ENCODE data around the gene WSCD2.

WSCD2 gene

DNA sequence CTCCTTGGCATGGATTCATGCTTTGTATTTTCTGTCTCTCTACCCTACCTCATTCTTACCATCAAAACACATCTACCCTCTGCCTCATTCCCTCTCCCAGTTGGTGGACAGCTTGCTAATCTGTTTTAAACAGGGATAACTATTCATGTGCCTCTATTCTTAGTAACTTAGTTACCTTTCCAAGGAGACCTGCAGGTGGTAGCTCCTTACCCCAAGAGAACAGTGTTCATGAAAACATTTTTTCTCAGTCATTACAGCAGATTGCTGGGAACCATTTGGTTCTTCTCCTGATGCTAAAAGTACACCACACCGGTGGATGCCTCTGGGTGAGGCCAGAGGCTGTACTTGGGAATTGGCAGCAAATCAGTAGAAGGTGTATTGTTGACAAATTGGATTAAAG, 137.0 kb downstream of the WSCD2 start:
- no peak for DNase-seq (ENCODE audit: low read depth in 2 of 2)

DNA sequence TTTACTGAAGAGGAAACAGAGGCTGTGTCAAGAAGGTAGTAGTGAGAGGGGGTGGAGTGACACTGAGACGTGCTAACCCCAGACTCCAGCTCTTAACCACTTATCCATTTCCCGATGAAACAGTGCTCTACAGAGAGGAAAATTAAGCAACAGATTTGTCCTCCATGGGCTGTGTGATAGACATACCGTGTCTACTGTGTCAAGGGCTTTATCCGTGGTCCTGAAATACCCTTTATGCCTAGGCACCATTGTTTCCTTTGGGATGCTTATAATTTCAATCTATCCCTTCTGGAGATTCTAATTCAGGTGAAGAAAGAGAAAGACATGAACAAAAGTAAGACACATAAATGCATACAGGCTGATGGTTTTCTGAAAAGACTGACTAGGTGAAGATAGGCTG, 138.4 kb downstream of the WSCD2 start:
- no peak for DNase-seq (ENCODE audit: low read depth in 2 of 2)

- no peak for DNase-seq (ENCODE audit: low read depth in 2 of 2)
These were observed 139.3 kb downstream of the WSCD2 start for GRCh38 chr12:108268397-108268796.

DNA sequence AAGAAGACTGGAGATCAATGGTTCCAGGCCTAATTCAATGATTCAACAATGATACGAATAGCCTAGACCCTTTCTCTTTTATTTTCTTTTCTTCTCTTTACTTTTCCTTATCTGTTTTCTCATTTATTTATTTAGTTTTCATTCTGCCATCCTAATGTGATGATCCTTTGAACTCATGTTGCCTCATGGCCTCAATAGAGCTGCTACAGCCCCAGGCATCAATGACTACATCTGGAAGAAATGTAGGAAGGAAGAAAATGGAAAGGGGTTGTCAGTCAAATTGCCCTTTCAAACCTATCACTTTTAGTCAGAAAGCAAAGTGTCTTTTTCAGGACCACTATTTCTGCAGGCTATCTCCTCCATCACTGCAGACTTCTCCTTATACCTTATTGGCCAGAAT, 140.1 kb downstream of the WSCD2 start:
- no peak for DNase-seq (ENCODE audit: low read depth in 2 of 2)

GRCh38 chr12:108270035-108270848, 141.2 kb downstream of the WSCD2 start:
- DNase-seq (ENCODE audit: low read depth in 2 of 2): no peak

GRCh38 chr12:108270849-108271143, 141.7 kb downstream of the WSCD2 start:
- DNase-seq (ENCODE audit: low read depth in 2 of 2): no peak

- no peak for DNase-seq (ENCODE audit: low read depth in 2 of 2)
These were observed 143.1 kb downstream of the WSCD2 start for GRCh38 chr12:108271951-108272872.

DNA sequence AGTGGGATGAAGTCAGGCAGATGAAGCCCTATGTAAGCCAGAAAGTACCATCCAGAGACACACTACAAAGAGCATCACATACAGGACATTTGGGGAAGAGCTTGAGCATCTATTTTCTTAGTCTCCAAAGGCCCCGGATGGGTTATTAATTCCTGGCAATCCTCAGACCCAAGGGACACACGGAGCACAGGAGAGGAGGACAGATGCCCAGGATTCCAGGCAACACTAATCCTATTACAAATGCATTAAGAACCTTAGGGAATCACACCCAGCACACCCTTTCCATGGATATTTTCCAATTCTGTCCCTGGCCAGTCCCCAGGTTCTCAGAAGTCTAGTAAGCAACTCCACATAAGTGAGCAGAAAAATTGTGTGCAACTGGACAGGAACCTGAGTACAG, 144.1 kb downstream of the WSCD2 start:
- DNase-seq (ENCODE audit: low read depth in 2 of 2): no peak

GRCh38 chr12:108277613-108278012, 148.5 kb downstream of the WSCD2 start:
- DNase-seq (ENCODE audit: low read depth in 2 of 2): no peak

DNA sequence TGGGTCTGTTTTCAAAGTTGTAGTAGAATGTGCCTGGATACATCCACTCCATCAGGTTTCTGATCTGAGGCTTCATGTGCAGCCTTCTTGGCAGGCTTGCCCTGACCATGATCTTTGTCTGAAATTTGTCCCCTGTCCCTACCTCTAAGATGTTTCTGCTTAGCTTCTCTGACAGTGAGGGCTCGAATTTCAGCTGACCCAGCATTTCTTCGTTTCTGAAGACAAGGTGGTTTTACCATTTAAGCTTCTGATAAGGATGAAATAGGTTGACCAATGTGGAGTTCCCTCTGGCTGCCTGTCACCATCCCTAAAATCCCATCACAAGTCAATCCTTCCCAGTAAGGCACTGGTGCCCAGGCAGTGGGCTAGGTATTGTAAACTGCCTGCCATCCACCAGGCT, 153.1 kb downstream of the WSCD2 start:
- no peak for DNase-seq (ENCODE audit: low read depth in 2 of 2)

- no peak for DNase-seq (ENCODE audit: low read depth in 2 of 2)
These were observed 153.6 kb downstream of the WSCD2 start for GRCh38 chr12:108282676-108283075.

- no peak for DNase-seq (ENCODE audit: low read depth in 2 of 2)
These were observed 155.1 kb downstream of the WSCD2 start for GRCh38 chr12:108284163-108284562.

- no peak for DNase-seq (ENCODE audit: low read depth in 2 of 2)
These were observed 155.9 kb downstream of the WSCD2 start for GRCh38 chr12:108285016-108285415.

GRCh38 chr12:108287227-108287626, 158.1 kb downstream of the WSCD2 start:
- DNase-seq (ENCODE audit: low read depth in 2 of 2): no peak

DNA sequence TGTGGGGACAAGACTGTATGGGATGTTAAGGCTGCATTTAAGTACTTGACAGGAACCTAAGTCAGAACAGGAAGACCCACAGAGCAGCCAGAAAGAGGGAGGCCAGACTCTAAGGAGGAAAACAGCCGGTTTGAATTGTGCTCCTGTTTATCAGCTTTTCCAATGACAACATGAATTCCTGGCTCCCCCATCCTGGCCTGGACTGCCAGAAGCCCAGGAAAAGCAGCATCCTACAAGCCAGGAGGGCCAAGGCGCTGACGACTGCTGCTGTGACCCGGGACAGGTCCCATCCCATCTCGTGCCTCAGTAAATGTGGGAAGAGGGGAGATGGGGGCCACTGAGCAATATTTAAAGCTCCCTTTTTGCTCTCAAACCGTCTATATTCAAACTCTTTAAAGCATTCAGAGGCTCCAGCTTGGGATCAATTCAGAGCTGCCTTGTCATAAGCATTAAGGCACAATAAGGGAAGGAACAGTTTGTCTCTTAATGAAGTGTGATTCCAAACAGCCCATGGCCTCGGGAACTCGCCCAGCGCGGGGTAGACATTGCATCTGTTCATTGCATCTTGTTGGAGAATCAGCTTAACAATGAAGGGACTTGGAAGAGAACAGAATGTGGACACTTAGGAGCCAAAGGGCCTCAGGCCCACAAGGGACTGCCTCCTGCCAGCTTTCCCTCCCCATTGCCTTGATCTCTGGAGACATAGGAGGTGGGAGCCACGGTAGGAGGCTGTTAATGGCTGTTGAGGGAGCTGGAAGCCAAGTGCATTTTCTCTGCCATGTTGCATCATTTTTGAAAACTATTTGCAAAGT, 160.5 kb downstream of the WSCD2 start:
- DNase-seq (ENCODE audit: low read depth in 2 of 2): no peak

- DNase-seq (ENCODE audit: low read depth in 2 of 2): no peak
These were observed 166.6 kb downstream of the WSCD2 start for GRCh38 chr12:108295641-108296040.

DNA sequence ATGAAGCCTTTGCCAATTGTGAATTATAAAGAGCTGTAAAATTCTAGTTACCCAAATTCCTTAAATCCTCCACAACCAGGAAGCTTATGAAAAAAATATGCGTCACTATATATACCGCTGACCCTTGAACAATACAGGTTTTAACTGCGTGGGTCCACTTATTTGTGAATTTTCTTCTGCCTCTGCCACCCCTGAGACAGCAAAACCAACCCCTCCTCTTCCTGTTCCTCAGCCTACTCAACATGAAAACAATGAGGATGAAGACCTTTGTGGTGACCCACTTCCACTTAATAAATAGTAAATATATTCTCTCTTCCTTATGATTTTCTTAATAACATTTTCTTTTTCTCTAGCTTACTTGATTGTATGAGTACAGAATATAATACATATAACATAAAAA, 167.9 kb downstream of the WSCD2 start:
- DNase-seq (ENCODE audit: low read depth in 2 of 2): no peak

GRCh38 chr12:108297424-108297823, 168.3 kb downstream of the WSCD2 start:
- no peak for DNase-seq (ENCODE audit: low read depth in 2 of 2)

DNA sequence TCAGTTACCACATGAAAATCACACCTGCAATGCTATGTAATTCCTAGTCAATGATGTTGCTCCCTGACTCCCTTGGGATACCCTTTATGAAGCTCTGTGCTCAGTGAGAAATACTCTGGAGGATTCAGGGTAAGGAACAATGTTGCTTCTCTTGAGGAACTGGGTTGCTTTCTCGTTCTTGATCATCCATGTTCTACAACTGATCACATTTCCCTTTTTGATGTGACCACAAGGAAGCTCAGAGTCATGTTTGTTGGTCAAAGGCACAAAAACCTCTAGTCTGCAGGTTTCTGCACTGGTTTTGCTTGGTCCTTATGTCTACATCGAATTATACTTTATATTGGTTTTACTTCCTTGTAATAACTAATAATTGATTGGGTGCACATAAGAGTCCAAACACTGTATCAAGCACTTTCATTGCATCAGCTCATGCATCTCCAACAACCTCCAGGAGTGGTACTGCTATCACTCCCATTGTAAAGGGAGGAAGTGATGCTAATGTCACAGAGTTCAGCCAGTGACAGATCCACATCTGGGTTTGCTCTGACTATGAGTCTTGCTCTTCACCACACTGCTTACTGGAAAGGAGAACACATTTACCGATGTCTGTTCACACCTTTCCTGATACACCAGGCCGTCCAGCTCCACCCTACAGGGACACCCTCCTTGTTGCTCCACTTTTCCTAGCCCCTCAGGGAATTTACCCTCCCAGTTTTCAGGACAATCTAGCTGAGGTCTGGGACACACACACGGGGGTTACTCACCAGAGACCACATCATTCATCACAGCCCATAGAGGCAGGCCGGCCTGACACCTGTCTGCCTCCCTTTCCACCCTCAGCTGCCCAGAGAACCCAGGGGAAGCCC, 169.0 kb downstream of the WSCD2 start:
- DNase-seq (ENCODE audit: low read depth in 2 of 2): no peak

DNA sequence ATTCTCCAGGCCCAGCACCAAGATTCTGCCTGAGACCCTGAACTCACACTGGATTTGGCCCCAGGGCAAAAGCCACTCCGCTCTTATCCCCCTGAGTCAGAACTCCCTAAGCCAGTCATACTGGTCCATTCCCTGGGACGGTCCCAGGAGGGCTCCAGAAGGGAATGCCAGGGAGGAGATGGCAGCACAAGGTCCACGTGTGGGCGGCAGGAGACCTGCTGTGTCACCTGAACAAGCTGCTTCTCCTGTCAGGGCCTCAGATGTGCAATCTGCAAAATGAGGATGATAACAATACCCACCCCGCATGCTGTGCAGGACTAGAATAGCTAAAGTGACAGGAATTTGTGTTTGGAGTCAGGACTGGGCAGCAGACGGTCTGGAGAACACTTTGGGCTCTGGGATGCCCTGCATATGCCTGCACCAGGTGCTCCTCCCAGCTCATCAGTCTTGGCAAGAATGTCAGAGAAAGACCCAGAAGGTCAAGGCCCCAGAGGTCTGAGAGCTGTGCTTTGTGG, 169.7 kb downstream of the WSCD2 start:
- no peak for DNase-seq (ENCODE audit: low read depth in 2 of 2)

DNA sequence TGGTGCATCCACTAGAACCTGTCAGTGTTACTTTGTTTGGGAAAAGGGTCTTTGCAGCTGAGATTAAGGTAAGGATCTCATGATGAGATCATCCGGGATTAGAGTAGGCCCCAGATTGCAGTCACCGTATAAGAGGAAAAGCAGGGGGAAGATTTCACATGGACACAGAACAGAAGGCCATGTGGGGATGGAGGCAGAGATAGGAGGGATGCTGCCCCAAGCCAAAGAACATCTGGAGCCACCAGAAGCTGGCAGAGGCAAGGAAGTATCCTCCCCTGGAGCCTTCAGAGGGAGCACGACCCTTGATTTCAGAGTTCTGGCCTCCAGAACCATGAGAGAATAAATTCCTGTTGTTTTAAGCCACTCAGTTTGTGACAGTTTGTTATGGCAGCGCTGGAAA, 170.4 kb downstream of the WSCD2 start:
- DNase-seq (ENCODE audit: low read depth in 2 of 2): no peak

All from stimulated activated CD8-positive, alpha-beta memory T cell treated with anti-CD3 and anti-CD28 coated beads, Interleukin-15, amount 100 ng/mL, for 48 hours (primary cell).